Effector CD4-positive, alpha-beta T cell (primary cell): ENCODE results near the gene CASQ2.

Experiments
- DNase-seq: peaks from one replicate; pipeline ENCODE4 v3.0.0-alpha.2; 2020

The CASQ2 gene

DNA sequence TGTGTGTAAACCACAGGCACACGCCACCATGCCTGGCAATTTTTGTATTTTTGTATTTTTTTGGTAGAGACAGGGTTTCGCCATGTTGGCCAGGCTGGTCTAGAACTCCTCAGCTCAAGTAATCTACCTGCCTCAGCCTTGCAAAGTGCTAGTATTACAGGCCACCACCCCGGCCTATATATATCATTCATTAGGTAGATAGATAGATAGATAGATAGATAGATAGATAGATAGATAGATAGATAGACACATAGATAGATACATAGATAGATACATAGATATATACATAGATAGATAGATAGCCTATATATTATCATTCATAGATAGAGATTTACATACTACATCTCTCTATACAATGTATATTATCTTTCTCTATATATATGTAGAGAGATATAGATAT lies 80.8 kb downstream of the CASQ2 start:
- no peak for DNase-seq

DNA sequence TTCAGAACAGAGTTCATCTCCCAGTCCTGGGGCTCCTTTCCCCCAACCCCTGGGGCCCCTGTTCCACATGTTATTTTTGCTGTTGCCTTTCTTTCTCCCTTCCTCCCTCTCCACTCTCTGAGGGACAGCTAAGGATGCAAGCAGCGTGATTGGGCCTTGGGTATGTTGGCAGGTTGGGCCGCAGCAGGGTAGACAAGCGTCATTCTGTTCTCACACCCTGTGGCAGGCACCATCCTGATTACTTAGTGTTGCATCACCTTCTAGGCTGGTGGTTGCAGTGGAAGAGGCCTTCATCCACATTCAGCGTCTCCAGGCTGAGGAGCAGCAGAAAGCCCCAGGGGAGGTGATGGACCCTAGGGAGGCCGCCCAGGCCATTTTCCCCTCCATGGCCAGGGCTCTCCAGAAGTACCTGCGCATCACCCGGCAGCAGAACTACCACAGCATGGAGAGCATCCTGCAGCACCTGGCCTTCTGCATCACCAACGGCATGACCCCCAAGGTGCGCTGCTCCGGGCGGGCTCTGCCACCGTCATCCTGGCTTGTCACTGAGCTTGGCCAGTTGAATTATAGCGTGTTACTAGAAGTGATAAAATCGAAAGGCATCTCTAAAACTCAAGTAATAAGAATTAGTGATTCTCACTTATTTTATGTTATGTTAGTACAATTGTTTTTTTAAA lies 83.3 kb downstream of the CASQ2 start:
- DNase-seq: no peak

- no peak for DNase-seq
Observed at GRCh38 chr1:115682792-115683191, 85.7 kb downstream of the CASQ2 start.

DNA sequence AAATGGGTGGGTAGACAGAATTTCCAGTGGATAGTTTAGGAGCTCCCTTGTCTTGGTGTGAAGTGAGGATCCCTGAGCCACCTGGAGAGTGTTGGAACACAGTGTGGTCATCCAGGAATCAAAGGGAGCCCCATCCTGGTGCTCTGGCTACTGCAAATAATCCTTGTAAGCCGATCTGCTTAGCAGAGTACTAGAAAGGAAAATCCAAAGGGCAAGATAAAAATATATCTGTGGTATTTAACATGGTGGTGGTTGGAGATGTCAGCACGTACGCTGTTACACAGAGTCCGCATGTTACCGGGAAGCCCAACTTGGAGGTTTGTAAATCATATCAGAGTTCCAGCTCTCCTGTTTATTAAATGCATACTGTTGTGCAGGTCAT lies 87.8 kb downstream of the CASQ2 start:
- no peak for DNase-seq

GRCh38 chr1:115679141-115679611 lies 89.3 kb downstream of the CASQ2 start:
- no peak for DNase-seq

DNA sequence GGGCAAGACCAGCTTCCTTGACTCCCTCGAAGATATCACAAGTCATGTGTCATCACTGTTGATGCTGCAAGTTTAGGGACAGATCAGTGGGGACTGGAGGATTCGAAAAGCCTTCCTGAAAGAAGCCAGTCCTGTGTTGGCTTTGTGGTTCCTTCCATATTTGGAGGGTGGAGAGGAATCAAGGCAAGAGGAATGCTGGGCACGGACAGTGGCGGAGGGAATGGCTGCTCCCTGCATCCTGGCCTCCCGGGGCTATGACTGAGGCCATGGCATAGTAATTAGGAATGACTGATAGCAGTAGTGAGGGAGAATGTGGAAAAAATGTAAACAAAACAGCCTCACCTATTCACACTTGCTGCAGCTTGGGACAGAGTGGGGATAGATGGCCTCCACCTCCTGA lies 90.4 kb downstream of the CASQ2 start:
- DNase-seq: no peak

DNA sequence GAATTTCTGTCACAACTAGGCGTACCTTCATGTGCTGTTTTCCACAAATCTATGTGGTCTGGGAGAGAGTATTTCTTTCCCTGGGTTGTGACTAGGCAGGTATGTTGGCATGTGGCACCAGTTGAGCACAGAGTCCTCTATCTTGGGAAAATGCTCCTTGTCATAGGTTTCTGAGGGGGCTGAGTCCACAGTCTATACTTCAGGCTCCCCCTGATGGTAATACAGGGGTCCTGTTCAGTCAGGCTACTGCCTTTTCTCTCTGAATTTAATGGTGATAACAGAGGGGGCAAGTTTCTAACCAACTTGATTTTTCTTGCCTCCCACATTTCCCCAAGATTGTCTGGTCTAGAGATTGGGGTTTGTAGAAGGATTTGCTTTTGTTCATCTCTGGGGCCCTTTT lies 90.9 kb downstream of the CASQ2 start:
- DNase-seq: no peak

GRCh38 chr1:115677182-115677555 lies 91.3 kb downstream of the CASQ2 start:
- DNase-seq: no peak

- DNase-seq: no peak
Observed at GRCh38 chr1:115676498-115677181, 91.9 kb downstream of the CASQ2 start.

- no peak for DNase-seq
Observed at GRCh38 chr1:115672224-115673009, 96.1 kb downstream of the CASQ2 start.

DNA sequence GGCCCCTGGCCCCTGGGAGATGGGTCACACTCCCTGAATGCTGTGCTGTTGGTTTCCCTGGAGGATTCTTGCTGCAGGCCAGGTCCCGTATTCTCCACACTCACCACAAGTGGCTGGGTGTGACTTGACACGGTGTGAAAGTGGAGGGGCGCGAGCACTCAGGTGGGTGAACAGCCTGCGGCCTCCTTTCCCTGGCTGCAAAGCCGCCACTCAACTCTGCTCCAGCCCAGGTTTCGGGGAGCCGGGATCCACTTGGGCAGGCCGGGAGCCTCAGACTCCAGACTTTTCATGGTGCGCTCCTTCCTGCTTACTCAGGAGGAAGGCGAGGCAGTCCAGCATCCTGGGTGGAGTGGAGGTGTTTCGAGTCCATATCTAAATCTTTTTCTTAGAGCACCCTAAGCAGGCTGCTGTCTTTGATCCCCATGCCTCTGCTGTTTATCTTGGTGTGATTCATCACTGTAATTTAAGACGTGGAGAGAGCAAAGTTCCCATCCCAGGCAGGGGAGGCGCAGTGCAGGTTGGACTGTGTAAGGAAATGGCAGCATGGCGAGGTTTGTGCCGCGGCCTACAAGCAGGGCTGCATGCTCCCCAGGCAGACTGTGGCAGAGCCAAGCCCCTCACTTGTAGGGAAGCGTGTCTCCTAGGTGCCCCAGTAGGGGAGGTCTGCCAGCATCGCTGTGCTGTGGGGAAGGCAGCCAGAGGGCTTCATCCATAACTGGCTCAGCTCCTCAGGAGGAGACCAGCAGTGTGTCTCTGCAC lies 97.2 kb downstream of the CASQ2 start:
- no peak for DNase-seq

DNA sequence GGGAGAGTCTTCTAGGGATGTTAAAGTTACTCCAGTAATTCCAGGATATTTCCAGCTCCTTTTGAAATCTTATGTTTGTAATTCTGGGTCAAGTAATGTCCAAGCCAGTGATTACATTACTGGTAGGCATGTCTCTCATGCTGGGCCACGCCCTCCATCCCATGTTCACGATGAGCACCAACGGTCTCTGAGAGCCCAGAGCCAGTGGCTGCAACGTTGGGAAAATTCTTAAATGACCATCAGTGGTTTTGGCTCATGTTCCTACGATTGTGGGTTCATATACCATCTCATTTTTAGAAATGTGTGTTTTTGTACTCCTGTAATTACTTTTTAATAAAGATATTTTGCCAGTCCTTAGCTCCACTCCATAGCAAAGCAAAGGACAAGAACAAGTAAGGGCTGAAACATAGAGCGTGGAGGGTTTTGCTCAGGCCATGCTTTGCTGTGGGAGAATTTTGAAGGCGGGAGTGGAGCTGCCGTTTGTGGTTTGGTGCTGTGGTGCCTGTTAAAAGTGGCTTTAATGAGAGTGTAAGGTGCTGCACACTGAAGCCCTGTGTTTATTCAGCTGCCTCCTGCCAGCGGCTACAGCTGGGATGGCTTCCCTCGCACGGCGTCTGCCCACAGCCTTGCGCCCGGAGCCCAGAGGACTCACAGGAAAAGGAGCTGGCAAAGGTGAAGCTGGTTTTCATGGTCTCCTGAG lies 97.9 kb downstream of the CASQ2 start:
- no peak for DNase-seq

GRCh38 chr1:115669886-115670285 lies 98.6 kb downstream of the CASQ2 start:
- DNase-seq: no peak

DNA sequence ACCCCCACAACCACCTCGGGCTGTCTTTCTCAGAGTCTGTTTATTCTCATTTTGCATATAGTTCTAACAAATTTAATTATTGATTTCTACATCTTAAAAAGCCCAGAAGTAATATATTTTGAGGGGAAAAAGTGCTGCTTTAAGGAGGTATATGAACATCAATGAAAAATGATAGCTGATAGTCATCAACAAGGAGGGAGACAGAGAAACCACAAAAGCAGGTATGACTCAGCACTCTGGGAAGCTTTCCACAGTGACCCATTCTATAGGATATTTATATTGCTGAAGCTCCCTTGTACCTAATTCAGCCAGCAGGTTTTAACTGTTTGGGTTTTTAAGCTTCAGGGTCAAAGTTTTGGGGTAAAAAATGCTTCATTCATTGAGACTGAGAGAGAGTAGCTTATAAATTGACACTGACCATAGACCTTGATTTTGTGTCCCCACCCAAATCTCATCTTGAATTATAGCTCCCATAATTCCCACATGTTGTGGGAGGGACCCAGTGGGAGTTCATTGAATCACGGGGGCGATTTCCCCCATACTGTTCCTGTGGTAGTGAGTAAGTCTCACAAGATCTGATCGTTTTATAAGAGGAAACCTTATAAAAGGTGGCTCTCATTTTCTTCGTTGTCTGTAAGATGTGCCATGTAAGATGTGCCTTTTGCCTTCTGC lies 99.4 kb downstream of the CASQ2 start:
- no peak for DNase-seq

DNA sequence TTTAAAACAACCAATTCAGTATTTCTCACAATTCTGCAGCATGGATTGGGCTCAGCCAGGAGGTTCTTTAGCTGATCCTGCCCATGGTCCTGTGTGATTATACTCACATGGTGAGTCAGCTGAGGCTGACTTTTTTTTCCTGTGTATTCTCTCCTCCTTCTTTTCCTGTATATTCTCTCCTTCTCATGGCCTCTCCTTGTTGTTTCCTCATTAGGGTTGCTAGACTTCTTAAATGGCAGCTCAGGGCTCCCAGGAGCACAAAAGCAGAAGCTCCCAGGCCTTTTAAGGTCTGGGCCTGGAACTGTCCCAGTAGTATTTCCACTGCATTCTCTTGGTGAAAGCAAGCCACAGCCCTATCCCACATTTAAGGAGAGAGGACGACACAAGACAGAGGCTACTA lies 99.9 kb downstream of the CASQ2 start:
- no peak for DNase-seq

DNA sequence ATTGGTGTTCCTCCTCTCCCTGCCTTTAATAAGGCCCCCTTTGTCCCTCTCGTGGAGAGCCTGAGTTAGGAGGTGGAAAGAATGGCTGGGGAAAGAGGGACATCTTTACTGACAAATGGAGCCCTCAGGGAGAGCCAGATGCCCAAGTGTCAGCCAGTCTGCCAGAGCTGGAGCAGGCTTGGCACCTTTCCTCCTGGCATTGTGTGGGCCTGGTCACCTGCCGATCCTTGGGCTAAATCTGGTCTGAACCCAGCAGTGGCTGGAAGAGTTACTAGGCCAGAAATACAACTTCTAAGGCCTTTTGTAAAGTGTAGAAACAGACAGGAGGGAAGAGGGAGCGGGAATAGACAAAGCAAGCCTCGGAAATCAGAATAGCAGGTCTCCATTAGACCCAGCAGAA lies 101.8 kb downstream of the CASQ2 start:
- DNase-seq: no peak

GRCh38 chr1:115666206-115666605 lies 102.3 kb downstream of the CASQ2 start:
- DNase-seq: no peak

DNA sequence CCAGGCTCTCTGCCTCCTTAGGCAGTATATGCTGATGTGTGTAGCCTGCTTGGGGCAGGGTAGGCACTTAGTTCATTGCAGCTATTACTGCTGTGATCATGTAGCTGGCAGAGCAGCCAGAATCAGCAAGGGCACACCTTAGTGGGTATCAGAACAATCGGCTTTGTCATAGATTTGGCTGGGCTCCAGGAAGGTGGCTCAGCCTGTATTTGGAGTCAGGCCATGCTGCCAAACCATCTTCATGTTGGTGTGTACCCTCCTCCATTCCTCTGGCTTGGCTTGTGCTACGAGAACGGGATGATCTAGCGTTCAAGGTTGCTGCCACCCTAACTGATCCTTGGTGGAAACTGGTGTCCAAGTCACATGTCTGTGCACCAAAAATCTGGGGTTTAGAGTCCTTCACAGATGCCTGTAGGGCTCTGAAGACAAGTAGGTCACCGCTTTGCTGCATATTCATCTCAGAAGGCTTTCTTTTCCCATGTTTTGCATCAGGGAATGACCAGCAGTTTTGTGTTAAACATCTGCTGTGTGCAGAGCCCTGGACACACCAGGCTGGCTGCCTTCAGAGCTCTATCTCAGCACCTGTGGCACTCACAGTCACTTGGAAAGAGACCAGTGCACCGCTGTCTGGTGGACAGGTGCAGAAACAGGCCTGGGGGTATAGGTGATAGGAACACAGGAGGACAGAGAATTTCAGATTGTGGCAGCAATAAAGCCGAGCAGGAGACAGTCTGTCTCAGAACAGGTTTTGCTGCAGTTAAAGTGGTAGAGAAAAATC lies 103.0 kb downstream of the CASQ2 start:
- DNase-seq: no peak

DNA sequence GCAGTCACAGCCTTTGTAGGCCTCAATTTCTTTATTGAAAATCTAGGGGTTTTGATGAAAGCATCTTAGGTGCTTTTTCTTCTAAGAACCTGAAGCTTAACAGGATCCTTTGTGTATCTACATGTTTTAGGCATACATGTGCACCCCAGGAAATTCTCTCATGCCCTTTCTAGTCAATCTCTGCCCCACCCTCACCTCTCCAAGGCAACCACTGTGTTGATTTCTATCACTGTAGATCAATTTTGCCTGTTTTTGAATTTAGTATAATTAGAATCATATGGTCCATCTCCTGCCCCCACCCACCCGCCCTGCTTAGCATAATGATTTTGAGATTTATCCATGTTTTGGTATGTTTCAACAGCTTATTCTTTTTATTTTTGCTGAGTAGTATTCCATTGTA lies 107.4 kb downstream of the CASQ2 start:
- no peak for DNase-seq

DNA sequence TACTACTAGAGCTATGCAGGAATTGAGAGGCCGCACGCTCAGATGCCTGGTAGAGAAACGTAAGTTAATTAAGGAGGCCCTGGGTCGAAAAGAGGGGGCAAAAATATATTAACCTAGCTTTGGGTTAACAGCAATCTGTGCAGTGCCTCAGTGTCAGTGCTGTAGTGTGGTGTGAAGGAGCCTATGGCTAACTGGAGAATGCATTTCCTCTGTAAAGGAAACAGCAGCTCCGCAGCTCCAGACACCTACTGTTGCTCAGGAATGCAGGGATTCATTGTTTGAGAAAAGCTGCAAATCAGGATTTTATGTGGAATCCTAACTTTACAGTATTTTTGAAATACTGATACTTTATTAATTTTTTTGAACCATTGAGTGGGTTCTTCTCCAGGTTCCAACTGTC lies 108.4 kb downstream of the CASQ2 start:
- DNase-seq: no peak

DNA sequence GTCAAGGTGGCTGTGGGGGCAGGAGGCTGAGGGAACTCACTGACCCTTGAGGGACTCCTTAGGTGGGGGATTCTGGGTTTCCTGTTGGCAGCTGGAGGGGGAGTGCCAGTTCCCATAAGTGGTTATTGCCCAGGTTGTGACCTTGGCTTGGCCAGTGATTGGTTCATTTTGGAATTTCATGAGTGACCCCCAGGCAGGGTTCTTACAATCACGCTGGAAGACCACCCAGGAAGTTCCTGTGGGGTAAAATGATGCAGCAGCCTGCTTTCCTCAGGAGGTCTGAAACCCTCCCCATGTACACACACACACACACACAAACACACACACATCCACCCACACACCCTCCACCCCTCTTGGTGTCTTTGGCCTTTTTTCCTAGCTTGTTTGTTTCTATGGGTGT lies 109.9 kb downstream of the CASQ2 start:
- DNase-seq: no peak
